Mesenchymal stem cell (in vitro differentiated cells and primary cell): Measurements from ENCODE around the gene CCDC197.
A peak's percentile ranks its signal among the peaks of the same experiment; 100 is the strongest.

Experiments used
- DNase-seq: peaks from one replicate; pipeline ENCODE4 v3.0.0-alpha.2; 2013
- H2AFZ ChIP-seq: one replicate; pipeline ENCODE4 v1.6.1; 2013; ENCODE audit warnings: low read depth, mild to moderate bottlenecking, control low read depth, inconsistent platforms, low read length, moderate library complexity
- H2AK5ac ChIP-seq: 2 replicates; pipeline ENCODE4 v1.6.1; 2013; ENCODE audit warnings: low read length, moderate library complexity, mild to moderate bottlenecking, inconsistent platforms; ENCODE audit not compliant: severe bottlenecking
- H2BK120ac ChIP-seq: one replicate; pipeline ENCODE4 v1.6.1; 2013; ENCODE audit warnings: low read depth, mild to moderate bottlenecking, inconsistent platforms, low read length, moderate library complexity
- H2BK12ac ChIP-seq, 2 experiments: one replicate each; pipeline ENCODE4 v1.6.1; 2013; ENCODE audit warnings: inconsistent platforms in 2 of 2, low read length in 2 of 2, mild to moderate bottlenecking in 2 of 2, moderate library complexity in 2 of 2, control low read depth in 1 of 2
- H2BK15ac ChIP-seq: one replicate; pipeline ENCODE4 v1.6.1; 2013; ENCODE audit warnings: mild to moderate bottlenecking, low read depth, inconsistent platforms; ENCODE audit not compliant: poor library complexity, severe bottlenecking
- H2BK5ac ChIP-seq: 2 replicates; pipeline ENCODE4 v1.6.1; 2013; ENCODE audit warnings: low read depth, mild to moderate bottlenecking, low read length, control low read depth, inconsistent platforms; ENCODE audit not compliant: poor library complexity, severe bottlenecking
- H3K14ac ChIP-seq, 2 experiments: one replicate each; pipeline ENCODE4 v1.6.1; 2013; ENCODE audit warnings: inconsistent platforms in 2 of 2, low read length in 2 of 2, control low read depth in 1 of 2, mild to moderate bottlenecking in 1 of 2, moderate library complexity in 1 of 2
- H3K18ac ChIP-seq, 2 experiments: one replicate each; pipeline ENCODE4 v1.6.1; 2013; ENCODE audit warnings: inconsistent platforms in 2 of 2, low read length in 2 of 2, control low read depth in 1 of 2, low read depth in 1 of 2, mild to moderate bottlenecking in 1 of 2
- H3K23ac ChIP-seq, 2 experiments: one replicate each; pipeline ENCODE4 v1.6.1; 2013; ENCODE audit warnings: inconsistent platforms in 2 of 2, low read length in 2 of 2, mild to moderate bottlenecking in 2 of 2, moderate library complexity in 2 of 2, control low read depth in 1 of 2
- H3K27ac ChIP-seq: 2 replicates; pipeline ENCODE4 v1.5.1; 2013; ENCODE audit warnings: mild to moderate bottlenecking, moderate library complexity, low read length, control low read depth, inconsistent platforms; ENCODE audit not compliant: poor library complexity, severe bottlenecking
- H3K27me3 ChIP-seq, 2 experiments: 2 replicates each; pipeline versions ENCODE4 v1.6.1 to v1.7.0; 2013; ENCODE audit warnings: low read length in 2 of 2, mild to moderate bottlenecking in 2 of 2, moderate library complexity in 2 of 2, control low read depth in 1 of 2, inconsistent platforms in 1 of 2; ENCODE audit not compliant: control insufficient read depth in 1 of 2, insufficient read depth in 1 of 2
- H3K36me3 ChIP-seq, 2 experiments: 2 replicates each; pipeline versions ENCODE4 v1.6.1 to v1.7.0; 2013; ENCODE audit warnings: low read length in 2 of 2, control low read depth in 1 of 2, inconsistent platforms in 1 of 2, low read depth in 1 of 2, mild to moderate bottlenecking in 1 of 2; ENCODE audit not compliant: insufficient read depth in 2 of 2, control insufficient read depth in 1 of 2
- H3K4ac ChIP-seq, 2 experiments: one replicate each; pipeline ENCODE4 v1.6.1; 2013; ENCODE audit warnings: inconsistent platforms in 2 of 2, low read length in 2 of 2, mild to moderate bottlenecking in 2 of 2, moderate library complexity in 2 of 2, control low read depth in 1 of 2, low read depth in 1 of 2
- H3K4me1 ChIP-seq: 2 replicates; pipeline ENCODE4 v1.6.1; 2013; ENCODE audit warnings: low read depth, low read length, control low read depth; ENCODE audit not compliant: control insufficient read depth, insufficient read depth
- H3K4me2 ChIP-seq: 2 replicates; pipeline ENCODE4 v1.6.1; 2013; ENCODE audit warnings: low read length, mild to moderate bottlenecking, inconsistent platforms; ENCODE audit not compliant: poor library complexity, severe bottlenecking
- H3K4me3 ChIP-seq, 2 experiments: 2 replicates each; pipeline versions ENCODE4 v1.5.1 to v1.7.0; 2013; ENCODE audit warnings: low read length in 2 of 2, mild to moderate bottlenecking in 2 of 2, control low read depth in 1 of 2, low read depth in 1 of 2; ENCODE audit not compliant: insufficient read depth in 1 of 2
- H3K79me1 ChIP-seq: replicated peaks from 2 replicates; pipeline ENCODE4 v1.6.1; 2013; ENCODE audit warnings: mild to moderate bottlenecking, control low read depth, low read length, inconsistent platforms; ENCODE audit not compliant: poor library complexity, severe bottlenecking
- H3K9ac ChIP-seq: 2 replicates; pipeline ENCODE4 v1.7.0; 2013; ENCODE audit warnings: mild to moderate bottlenecking, low read length, moderate library complexity
- H3K9me3 ChIP-seq: 2 replicates; pipeline ENCODE4 v1.7.0; 2013; ENCODE audit warnings: mild to moderate bottlenecking, low read length; ENCODE audit not compliant: control insufficient read depth
- H4K8ac ChIP-seq: one replicate; pipeline ENCODE4 v1.6.1; 2013; ENCODE audit warnings: inconsistent platforms, mild to moderate bottlenecking, low read length, moderate library complexity
- H4K91ac ChIP-seq: one replicate; pipeline ENCODE4 v1.6.1; 2013; ENCODE audit warnings: mild to moderate bottlenecking, low read length, inconsistent platforms
- WGBS: methylation state at CpG from one replicate; pipeline ENCODE4 v1.1.7; 2013; ENCODE audit warnings: mixed read lengths; 5-methylcytosine and 5-hydroxymethylcytosine counted together

CCDC197 gene

DNA sequence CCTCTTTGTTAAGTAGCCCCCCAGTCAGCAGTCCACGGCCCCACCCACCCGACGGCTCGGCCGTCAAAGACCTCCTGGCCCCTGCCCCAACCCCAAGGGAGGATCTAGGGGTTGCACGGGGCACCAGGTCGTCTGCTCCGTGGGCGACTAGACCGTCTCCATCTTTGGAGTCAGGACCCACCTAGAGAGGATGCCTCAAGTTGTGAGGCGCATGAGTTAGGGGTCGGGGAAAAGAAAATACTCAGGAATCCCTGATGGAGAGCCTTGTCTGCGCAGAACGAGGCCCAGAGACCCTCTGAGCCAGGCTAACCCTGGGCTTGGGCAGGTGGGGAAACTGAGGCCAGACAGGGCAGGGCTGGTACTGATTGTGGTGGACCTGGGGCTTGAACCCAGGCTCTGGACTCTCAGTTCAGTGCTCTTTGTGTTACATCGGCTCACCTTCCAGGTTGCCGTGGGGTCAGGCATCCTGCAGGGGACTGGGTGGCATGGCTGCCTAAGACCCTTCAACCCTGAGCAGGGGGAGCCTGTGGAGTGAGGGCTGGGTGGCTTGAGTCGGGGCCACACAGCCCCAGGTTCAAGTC is 29.9 kb downstream of the CCDC197 start:
- Histone ChIP-seq H3K79me1 (peaks cover 24% of the 10 kb centered on the region), H3K14ac (no peak overlapping the region), H3K4ac (no peak overlapping the region), H4K91ac (no peak overlapping the region), H2BK12ac (peak overlapping the region in 1 of 2 experiments; percentile 32), H3K9me3 (no peaks in the 10 kb centered on the region), H2BK15ac (no peak overlapping the region), H3K4me2 (peak overlapping the region; percentile 57), H3K18ac (peak overlapping the region; percentile 12 to 23), H3K36me3 (no peaks in the 10 kb centered on the region), H3K23ac (no peak overlapping the region), H3K27ac (no peak overlapping the region), H3K27me3 (peaks cover 0 to 5% of the 10 kb centered on the region in 2 experiments), H4K8ac (peak overlapping the region; percentile 67), H3K4me3 (peak overlapping the region; percentile 72 to 89), H2AK5ac (no peak overlapping the region), H2AFZ (peak overlapping the region; percentile 29), H2BK5ac (no peak overlapping the region), H2BK120ac (no peak overlapping the region), H3K4me1 (peaks cover 18% of the 10 kb centered on the region), H3K9ac (peak overlapping the region; percentile 71)
- 57% methylated on average over 17 of the region's 17 CpGs for WGBS
- no peak for DNase-seq

DNA sequence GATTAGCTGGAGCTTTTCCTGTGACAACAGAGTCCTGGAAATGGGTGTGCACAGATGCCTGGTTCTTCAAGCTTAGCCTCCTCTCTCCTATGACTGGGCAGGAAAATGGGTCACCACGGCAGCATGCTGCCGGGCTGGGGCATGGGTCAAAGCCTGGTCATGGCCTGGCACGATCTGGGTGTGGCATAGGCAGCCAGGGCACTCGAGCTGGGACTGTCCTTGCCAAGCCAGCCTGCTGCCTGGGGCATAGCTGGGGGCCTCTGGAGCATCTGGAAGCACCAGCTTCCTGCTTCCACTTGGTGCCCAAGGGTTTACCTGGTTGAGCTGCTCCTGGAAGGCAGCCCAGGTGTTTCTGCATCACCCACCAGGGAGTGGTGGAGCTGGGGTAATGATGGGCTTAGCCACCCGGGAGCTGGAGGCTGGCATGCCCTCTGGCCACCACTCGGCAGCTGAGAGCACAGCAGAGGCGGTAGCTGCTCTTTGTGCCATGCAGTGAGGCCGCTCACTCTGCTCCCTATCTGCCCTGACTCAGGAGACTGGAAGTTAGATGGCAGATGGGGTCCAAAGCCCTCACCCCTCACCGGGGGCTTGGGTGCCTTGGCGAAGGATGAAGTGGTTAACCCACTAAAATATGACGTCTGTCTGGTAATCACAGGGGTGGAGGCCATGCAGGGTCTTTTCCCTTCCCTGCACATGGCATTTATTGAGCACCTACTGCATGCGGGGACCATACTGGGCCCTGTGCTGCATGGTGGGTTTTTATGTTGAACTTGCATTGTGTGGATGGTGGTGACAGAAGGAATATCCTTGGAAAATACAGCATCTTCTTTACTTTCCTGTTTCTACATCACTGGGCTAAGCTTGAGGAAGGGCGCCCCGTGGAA is 30.7 kb downstream of the CCDC197 start:
- Histone ChIP-seq H3K9me3 (no peaks in the 10 kb centered on the region), H3K4ac (no peak overlapping the region), H3K4me3 (no peak overlapping the region), H3K9ac (no peak overlapping the region), H3K4me2 (no peak overlapping the region), H4K8ac (no peak overlapping the region), H2BK5ac (no peak overlapping the region), H3K36me3 (no peaks in the 10 kb centered on the region), H2AFZ (no peak overlapping the region), H2BK15ac (no peak overlapping the region), H2BK12ac (no peak overlapping the region), H3K27ac (no peak overlapping the region), H3K18ac (no peak overlapping the region), H2AK5ac (no peak overlapping the region), H3K23ac (no peak overlapping the region), H3K27me3 (peaks cover 0 to under 1% of the 10 kb centered on the region in 2 experiments), H2BK120ac (no peak overlapping the region), H3K79me1 (peaks cover 27% of the 10 kb centered on the region), H4K91ac (peak overlapping the region; percentile 10), H3K4me1 (peaks cover 18% of the 10 kb centered on the region), H3K14ac (no peak overlapping the region)
- WGBS = 95% methylated on average over 13 of the region's 14 CpGs
- DNase-seq = no peak

DNA sequence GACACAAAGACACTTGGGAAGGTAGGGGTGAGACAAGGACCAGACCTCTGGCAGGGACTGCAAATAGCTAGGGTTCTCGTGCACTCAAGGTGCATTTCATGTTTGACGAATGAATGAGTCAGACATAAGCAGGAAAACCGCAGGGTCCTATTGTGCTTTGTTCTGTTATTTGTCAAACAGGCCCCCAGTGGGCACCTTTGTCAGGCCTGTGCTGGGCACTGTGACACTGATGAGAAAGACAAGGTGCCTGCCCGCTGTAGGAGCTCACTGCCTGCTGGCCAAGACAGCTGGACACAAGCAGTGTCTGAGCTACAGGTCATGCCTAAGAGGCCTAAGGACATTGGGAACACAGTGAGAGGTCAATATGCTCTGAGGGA is 31.3 kb downstream of the CCDC197 start:
- Histone ChIP-seq H2BK15ac (no peak overlapping the region), H3K27me3 (no peaks in the 10 kb centered on the region), H2AK5ac (no peak overlapping the region), H2BK120ac (no peak overlapping the region), H4K8ac (no peak overlapping the region), H3K9me3 (no peaks in the 10 kb centered on the region), H3K4me3 (no peak overlapping the region), H4K91ac (no peak overlapping the region), H3K79me1 (peaks cover 27% of the 10 kb centered on the region), H3K4me1 (peaks cover 18% of the 10 kb centered on the region), H3K4ac (no peak overlapping the region), H3K36me3 (no peaks in the 10 kb centered on the region), H2AFZ (no peak overlapping the region), H3K27ac (no peak overlapping the region), H3K23ac (no peak overlapping the region), H2BK5ac (no peak overlapping the region), H2BK12ac (no peak overlapping the region), H3K4me2 (no peak overlapping the region), H3K18ac (no peak overlapping the region), H3K14ac (no peak overlapping the region), H3K9ac (no peak overlapping the region)
- WGBS = 70% methylated on average over 4 of the region's 4 CpGs
- peak; percentile 5 for DNase-seq

DNA sequence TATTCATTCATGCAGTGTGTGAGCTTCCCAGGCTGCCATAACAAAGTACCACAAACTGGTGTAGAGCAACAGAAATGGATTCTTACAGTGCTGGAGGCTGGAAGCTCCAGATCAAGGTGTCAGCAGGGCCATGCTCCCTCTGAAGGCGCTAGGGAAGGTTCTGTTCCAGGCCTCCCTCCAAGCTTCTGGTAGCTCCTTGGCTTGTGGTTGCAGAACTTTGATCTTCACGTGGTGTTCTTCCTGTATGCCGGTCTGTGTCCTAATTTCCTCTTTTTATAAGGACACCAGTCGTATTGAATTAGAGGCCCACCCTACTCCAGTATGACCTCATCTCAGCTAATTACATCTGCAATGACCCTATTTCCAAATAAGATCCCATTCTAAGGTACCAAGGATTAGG is 32.2 kb downstream of the CCDC197 start:
- Histone ChIP-seq H3K4me1 (peaks cover 18% of the 10 kb centered on the region), H3K27ac (no peak overlapping the region), H3K9ac (no peak overlapping the region), H2BK120ac (no peak overlapping the region), H3K4me3 (no peak overlapping the region), H2BK15ac (no peak overlapping the region), H3K18ac (no peak overlapping the region), H3K9me3 (peaks cover under 1% of the 10 kb centered on the region), H2BK5ac (no peak overlapping the region), H3K4me2 (no peak overlapping the region), H3K36me3 (no peaks in the 10 kb centered on the region), H2BK12ac (no peak overlapping the region), H3K23ac (no peak overlapping the region), H3K27me3 (no peaks in the 10 kb centered on the region), H2AK5ac (no peak overlapping the region), H3K14ac (no peak overlapping the region), H2AFZ (no peak overlapping the region), H4K91ac (no peak overlapping the region), H4K8ac (no peak overlapping the region), H3K79me1 (peaks cover 31% of the 10 kb centered on the region), H3K4ac (no peak overlapping the region)
- WGBS = 92% methylated on average over 4 of the region's 4 CpGs
- no peak for DNase-seq
